SK-N-SH (cell line): ENCODE data around the gene PPP1R14D. TPM values are rescaled to one million over a fixed set of nuclear protein-coding genes. Genes with fewer than 3 reads are reported as not detected.
A peak's percentile ranks its signal among the peaks of the same experiment; 100 is the strongest.

Source experiments
- CTCF ChIA-PET: fragments of 300-600, 350-600 bp; formaldehyde crosslinking; extraction: SDS; loops from one replicate; lab custom pipeline; 2021; lab: Yijun Ruan, JAX
- POLR2A ChIA-PET: fragments of 350-600 bp; sonication (Branson Sonifier 250); formaldehyde crosslinking; extraction: SDS; loops from one replicate; lab custom pipeline; 2020; ENCODE audit warnings: antibody characterized with exemption, inconsistent platforms; lab: Yijun Ruan, JAX
- DNase-seq: peaks from one replicate; pipeline ENCODE4 v3.0.0; 2012
- H2AFZ ChIP-seq: fragments of 200-600 bp; sonication (generic); 2 replicates; pipeline ENCODE4 v1.8.1; 2016; ENCODE audit warnings: antibody characterized with exemption, mild to moderate bottlenecking, low read depth
- H3F3A ChIP-seq: fragments of 200-600 bp; sonication (generic); replicated peaks from 2 replicates; pipeline ENCODE3; 2016; ENCODE audit warnings: antibody characterized with exemption, mild to moderate bottlenecking; ENCODE audit not compliant: insufficient read depth
- H3K27ac ChIP-seq, 2 experiments: fragments of 200-500 bp in 1 of 2; fragments of 200-600 bp in 1 of 2; sonication (Bioruptor generic) in 1 of 2; sonication (generic), shearing (Covaris generic) in 1 of 2; 2 replicates each; pipeline versions ENCODE4 v1.5.1 to v1.6.1; 2014 to 2016; ENCODE audit warnings: low read depth in 2 of 2, inconsistent platforms in 1 of 2, low read length in 1 of 2, mild to moderate bottlenecking in 1 of 2, mixed read lengths in 1 of 2
- H3K27me3 ChIP-seq: fragments of 200-600 bp; sonication (generic), shearing (Covaris generic); 2 replicates; pipeline ENCODE4 v1.6.1; 2016; ENCODE audit warnings: mixed run types; ENCODE audit not compliant: insufficient read depth
- H3K36me3 ChIP-seq, 2 experiments: fragments of 200-500 bp in 1 of 2; fragments of 200-600 bp in 1 of 2; sonication (Bioruptor generic) in 1 of 2; sonication (generic) in 1 of 2; replicated peaks in 1 of 2; 2 replicates each; pipeline versions ENCODE3 to v1.5.1; 2014 to 2016; ENCODE audit warnings: low read length in 1 of 2, mild to moderate bottlenecking in 1 of 2; ENCODE audit not compliant: insufficient read depth in 2 of 2, control insufficient read depth in 1 of 2
- H3K4me1 ChIP-seq, 2 experiments: fragments of 200-500 bp in 1 of 2; fragments of 200-600 bp in 1 of 2; sonication (Bioruptor generic) in 1 of 2; sonication (generic), shearing (Covaris generic) in 1 of 2; 2 replicates each; pipeline versions ENCODE4 v1.5.1 to v1.6.1; 2014 to 2016; ENCODE audit warnings: low read depth in 1 of 2, low read length in 1 of 2, mixed run types in 1 of 2; ENCODE audit not compliant: insufficient read depth in 2 of 2, control insufficient read depth in 1 of 2
- H3K4me2 ChIP-seq: fragments of 200-600 bp; sonication (generic), shearing (Covaris generic); 2 replicates; pipeline ENCODE4 v1.6.1; 2017; ENCODE audit warnings: mixed run types
- H3K4me3 ChIP-seq, 2 experiments: fragments of 200-500 bp in 1 of 2; fragments of 200-600 bp in 1 of 2; sonication (Bioruptor generic) in 1 of 2; sonication (generic), shearing (Covaris generic) in 1 of 2; 2 replicates each; pipeline versions ENCODE4 v1.5.1 to v1.8.1; 2014 to 2016; ENCODE audit warnings: low read depth in 2 of 2, inconsistent platforms in 1 of 2, low read length in 1 of 2, mild to moderate bottlenecking in 1 of 2, mixed read lengths in 1 of 2, moderate library complexity in 1 of 2
- H3K79me2 ChIP-seq: fragments of 200-600 bp; sonication (generic); 2 replicates; pipeline ENCODE4 v1.8.1; 2017; ENCODE audit warnings: mild to moderate bottlenecking; ENCODE audit not compliant: insufficient read depth
- H3K9ac ChIP-seq: fragments of 200-600 bp; sonication (generic); 2 replicates; pipeline ENCODE4 v1.6.1; 2017; ENCODE audit warnings: mixed run types
- H3K9me2 ChIP-seq: fragments of 200-600 bp; sonication (generic); 2 replicates; pipeline ENCODE4 v1.6.1; 2017; ENCODE audit warnings: mixed run types
- H3K9me3 ChIP-seq: fragments of 200-600 bp; sonication (generic); 2 replicates; pipeline ENCODE4 v1.6.1; 2017; ENCODE audit warnings: mixed run types, mild to moderate bottlenecking, moderate library complexity
- H4K20me1 ChIP-seq: fragments of 200-600 bp; sonication (generic); 2 replicates; pipeline ENCODE4 v1.6.1; 2017; ENCODE audit warnings: mild to moderate bottlenecking, mixed run types; ENCODE audit not compliant: insufficient read depth
- CHD2 ChIP-seq: fragments of 150-350 bp; IDR thresholded peaks from 2 replicates; pipeline ENCODE4 v1.6.1; 2018; ENCODE audit warnings: low read length; ENCODE audit not compliant: partially characterized antibody
- ELF1 ChIP-seq: IDR thresholded peaks from 2 replicates; pipeline ENCODE4 v1.4.0; 2012
- GABPA ChIP-seq: IDR thresholded peaks from 2 replicates; pipeline ENCODE4 v1.4.0; 2012; ENCODE audit warnings: low read depth, mild to moderate bottlenecking
- GATA2 ChIP-seq: sonication (generic); formaldehyde crosslinking; IDR thresholded peaks from 2 replicates; pipeline ENCODE4 v1.5.0; 2020; ENCODE audit warnings: mild to moderate bottlenecking, missing genetic modification reagents
- MXI1 ChIP-seq: IDR thresholded peaks from 2 replicates; pipeline ENCODE4 v1.6.1; 2012; ENCODE audit warnings: mild to moderate bottlenecking, low read depth, low read length, improper control_type of control experiment
- NFIC ChIP-seq: IDR thresholded peaks from 2 replicates; pipeline ENCODE4 v1.4.0; 2012; ENCODE audit warnings: borderline replicate concordance
- NRF1 ChIP-seq: IDR thresholded peaks from 2 replicates; pipeline ENCODE4 v1.6.1; 2012; ENCODE audit warnings: low read depth, mild to moderate bottlenecking, low read length
- POLR2AphosphoS5 ChIP-seq: IDR thresholded peaks from 2 replicates; pipeline ENCODE4 v1.6.1; 2012; ENCODE audit warnings: low read depth, low read length
- RAD21 ChIP-seq: IDR thresholded peaks from 2 replicates; pipeline ENCODE4 v1.6.1; 2012; ENCODE audit warnings: mild to moderate bottlenecking, low read length
- RCOR1 ChIP-seq: fragments of 150-350 bp; IDR thresholded peaks from 2 replicates; pipeline ENCODE4 v1.6.1; 2017; ENCODE audit warnings: antibody characterized with exemption, low read length
- RFX5 ChIP-seq: IDR thresholded peaks from 2 replicates; pipeline ENCODE4 v1.6.1; 2012; ENCODE audit warnings: mild to moderate bottlenecking, improper control_type of control experiment, low read length
- SMC3 ChIP-seq: IDR thresholded peaks from 2 replicates; pipeline ENCODE4 v1.6.1; 2012; ENCODE audit warnings: low read depth, low read length, improper control_type of control experiment
- TAF1 ChIP-seq: IDR thresholded peaks from 2 replicates; pipeline ENCODE4 v1.6.1; 2012; ENCODE audit warnings: low read depth, mild to moderate bottlenecking, low read length, moderate library complexity, borderline replicate concordance
- TEAD4 ChIP-seq: IDR thresholded peaks from 2 replicates; pipeline ENCODE4 v1.4.0; 2012; ENCODE audit warnings: mild to moderate bottlenecking, borderline replicate concordance; ENCODE audit not compliant: insufficient read depth
- YY1 ChIP-seq: IDR thresholded peaks from 2 replicates; pipeline ENCODE4 v1.4.0; 2012; ENCODE audit warnings: low read depth, mild to moderate bottlenecking
- WGBS: methylation state at CpG from one replicate; pipeline ENCODE4 v1.1.6; 2017; ENCODE audit warnings: low lambda C conversion rate; 5-methylcytosine and 5-hydroxymethylcytosine counted together
- polyA plus RNA-seq, 3 experiments: library from polyadenylated mRNA; depleted of rRNA; stranded (reverse); fragments of >200 nt; gene quantifications; 2 replicates each; pipeline ENCODE4 v1.2.3, GENCODE V29; 2012
- TF ChIP-seq, protein P1 (sequence below): fragments of 200-600 bp; sonication (generic); IDR thresholded peaks from 2 replicates; pipeline ENCODE4 v1.6.1; 2017; ENCODE audit warnings: antibody characterized with exemption, mild to moderate bottlenecking, moderate library complexity
- TF ChIP-seq, protein P2 (sequence below): fragments of 150-350 bp; IDR thresholded peaks from 2 replicates; pipeline ENCODE4 v1.6.1; 2017; ENCODE audit warnings: antibody characterized with exemption, low read length, low read depth, borderline replicate concordance
- TF ChIP-seq, protein P3 (sequence below): fragments of 150-350 bp; IDR thresholded peaks from 2 replicates; pipeline ENCODE4 v1.6.1; 2016; ENCODE audit warnings: mild to moderate bottlenecking, low read depth, low read length

The PPP1R14D gene
- polyA plus RNA-seq, 1 of the 3 experiments (the other 2 are of a cell fraction): not detected

DNA sequence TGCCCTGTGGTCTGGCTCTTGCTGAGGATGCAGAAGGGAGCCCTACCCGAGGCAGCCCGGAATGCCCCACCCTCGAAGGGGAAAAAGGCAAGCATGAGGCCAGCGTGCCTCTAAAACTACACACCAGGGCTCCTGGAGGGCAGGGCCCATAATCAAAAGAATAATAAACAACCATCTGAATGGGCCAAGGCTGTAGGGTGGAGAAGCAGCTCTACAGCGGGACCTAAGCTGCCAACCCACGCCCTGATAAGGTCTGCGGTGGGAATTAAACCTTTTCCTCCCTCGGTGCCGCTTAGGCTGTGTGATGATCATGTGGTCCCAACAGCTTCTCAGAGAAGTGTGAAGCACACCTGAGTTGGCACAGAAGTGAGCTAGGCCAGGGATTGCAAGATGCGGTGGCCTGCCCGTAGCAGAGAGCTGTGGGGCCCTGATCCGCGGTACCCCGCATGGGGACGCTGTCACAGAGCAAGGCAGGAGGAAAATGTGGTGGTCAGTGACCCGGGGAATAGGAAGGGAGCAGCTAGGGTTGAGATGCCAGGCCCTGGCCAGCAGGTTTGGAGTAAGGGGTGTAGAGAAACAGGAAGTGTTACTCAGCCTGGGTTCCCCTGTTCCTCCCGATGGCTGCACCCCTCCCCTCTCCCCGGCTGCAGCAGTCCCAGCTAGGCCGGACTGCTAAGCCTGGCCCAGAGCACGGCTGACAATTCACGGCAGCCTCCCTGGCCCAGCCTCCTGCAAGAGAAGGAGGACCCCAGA, 59.8 kb downstream of the PPP1R14D start:
- peaks cover 12% of the 10 kb centered on the region for H3F3A ChIP-seq
- no peaks in the 10 kb centered on the region for H3K27me3 ChIP-seq
- H3K27ac ChIP-seq: peak overlapping the region in 1 of 2 experiments; percentile 83; a peak in 2 of 4 replicates
- no peak for DNase-seq
- CTCF ChIA-PET: interaction anchor here (0.6 to 31.8 kb wide), 4 partner anchors 9 to 90 kb away, joined by 3 to 555 read pairs (median 61); partner anchors contain the start of gene RMDN3
- 96% methylated on average over 16 of the region's 21 CpGs for WGBS
- H3K9me2 ChIP-seq: no peaks in the 10 kb centered on the region
- H4K20me1 ChIP-seq: no peaks in the 10 kb centered on the region
- H2AFZ ChIP-seq: no peak overlapping the region
- peaks cover 36 to 73% of the 10 kb centered on the region in 2 experiments; a peak in 3 of 4 replicates for H3K4me1 ChIP-seq
- no peak overlapping the region for H3K4me3 ChIP-seq
- POLR2A ChIA-PET: interaction anchor here (1.1 kb wide), 1 partner anchor 12 kb away, joined by 3 read pairs; no protein-coding TSS in a partner anchor
- H3K4me2 ChIP-seq: peak overlapping the region; percentile 59; the same call in 1 of the 2 replicates
- no peak overlapping the region for H3K9ac ChIP-seq
- no peaks in the 10 kb centered on the region for H3K9me3 ChIP-seq
- H3K79me2 ChIP-seq: no peaks in the 10 kb centered on the region
- TF ChIP-seq RAD21 (no peak), GATA2 (CRISPR knock-in tag) (no peak), YY1 (no peak), MXI1 (no peak), TAF1 (no peak), NFIC (no peak), SMC3 (no peak), NRF1 (no peak), RCOR1 (no peak)
- TF ChIP-seq, protein P1, sequence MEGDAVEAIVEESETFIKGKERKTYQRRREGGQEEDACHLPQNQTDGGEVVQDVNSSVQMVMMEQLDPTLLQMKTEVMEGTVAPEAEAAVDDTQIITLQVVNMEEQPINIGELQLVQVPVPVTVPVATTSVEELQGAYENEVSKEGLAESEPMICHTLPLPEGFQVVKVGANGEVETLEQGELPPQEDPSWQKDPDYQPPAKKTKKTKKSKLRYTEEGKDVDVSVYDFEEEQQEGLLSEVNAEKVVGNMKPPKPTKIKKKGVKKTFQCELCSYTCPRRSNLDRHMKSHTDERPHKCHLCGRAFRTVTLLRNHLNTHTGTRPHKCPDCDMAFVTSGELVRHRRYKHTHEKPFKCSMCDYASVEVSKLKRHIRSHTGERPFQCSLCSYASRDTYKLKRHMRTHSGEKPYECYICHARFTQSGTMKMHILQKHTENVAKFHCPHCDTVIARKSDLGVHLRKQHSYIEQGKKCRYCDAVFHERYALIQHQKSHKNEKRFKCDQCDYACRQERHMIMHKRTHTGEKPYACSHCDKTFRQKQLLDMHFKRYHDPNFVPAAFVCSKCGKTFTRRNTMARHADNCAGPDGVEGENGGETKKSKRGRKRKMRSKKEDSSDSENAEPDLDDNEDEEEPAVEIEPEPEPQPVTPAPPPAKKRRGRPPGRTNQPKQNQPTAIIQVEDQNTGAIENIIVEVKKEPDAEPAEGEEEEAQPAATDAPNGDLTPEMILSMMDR: no peak
- TF ChIP-seq, protein P2, sequence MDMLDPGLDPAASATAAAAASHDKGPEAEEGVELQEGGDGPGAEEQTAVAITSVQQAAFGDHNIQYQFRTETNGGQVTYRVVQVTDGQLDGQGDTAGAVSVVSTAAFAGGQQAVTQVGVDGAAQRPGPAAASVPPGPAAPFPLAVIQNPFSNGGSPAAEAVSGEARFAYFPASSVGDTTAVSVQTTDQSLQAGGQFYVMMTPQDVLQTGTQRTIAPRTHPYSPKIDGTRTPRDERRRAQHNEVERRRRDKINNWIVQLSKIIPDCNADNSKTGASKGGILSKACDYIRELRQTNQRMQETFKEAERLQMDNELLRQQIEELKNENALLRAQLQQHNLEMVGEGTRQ: no peak
- H3K36me3 ChIP-seq: peaks cover 0 to 17% of the 10 kb centered on the region in 2 experiments

DNA sequence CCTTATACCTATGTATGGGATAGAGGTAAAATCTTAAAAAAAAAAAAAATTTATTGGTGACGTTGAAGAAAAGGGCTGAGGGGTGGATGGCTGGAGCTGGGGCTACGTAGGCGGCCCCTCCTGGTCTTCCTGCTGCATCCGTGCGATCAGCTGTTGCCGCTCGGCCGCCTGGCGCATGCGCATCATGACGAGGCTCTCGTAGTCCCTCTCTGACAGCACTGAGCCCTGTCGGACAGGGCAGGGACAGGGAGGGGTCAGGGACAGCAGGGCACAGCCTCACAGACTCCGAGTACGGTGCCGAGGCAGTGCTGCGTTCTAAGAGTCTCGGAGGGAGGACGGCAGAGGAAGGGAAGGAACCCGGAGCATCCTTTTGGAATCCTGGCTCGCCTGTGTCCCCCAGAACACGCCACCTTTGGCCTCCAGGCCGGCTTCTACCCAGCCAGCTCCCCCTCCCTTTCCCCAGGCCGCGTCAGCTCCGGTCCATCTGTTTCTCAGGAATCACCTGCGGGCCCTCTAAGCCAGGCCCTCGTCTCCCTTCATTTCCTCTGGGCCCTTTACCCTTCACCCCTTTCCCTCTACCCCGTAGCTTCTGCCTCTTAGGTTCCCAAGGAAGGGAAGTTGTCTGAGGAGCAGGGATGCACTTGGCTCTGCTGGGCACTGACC, 60.5 kb downstream of the PPP1R14D start:
- CTCF ChIA-PET: interaction anchor here (0.6 to 31.8 kb wide), 4 partner anchors 15 to 91 kb away, joined by 3 to 555 read pairs (median 60); partner anchors contain the start of gene RMDN3
- 94% methylated on average over 28 of the region's 29 CpGs for WGBS
- no peak for TF ChIP-seq POLR2AphosphoS5
- TF ChIP-seq, protein P2: no peak
- TF ChIP-seq ELF1: no peak
- TF ChIP-seq SMC3: no peak
- TF ChIP-seq, protein P1: no peak
- TF ChIP-seq RFX5: no peak
- no peak for TF ChIP-seq RAD21
- no peak for TF ChIP-seq GABPA
- TF ChIP-seq TEAD4: no peak
- TF ChIP-seq CHD2: no peak
- TF ChIP-seq, protein P3, sequence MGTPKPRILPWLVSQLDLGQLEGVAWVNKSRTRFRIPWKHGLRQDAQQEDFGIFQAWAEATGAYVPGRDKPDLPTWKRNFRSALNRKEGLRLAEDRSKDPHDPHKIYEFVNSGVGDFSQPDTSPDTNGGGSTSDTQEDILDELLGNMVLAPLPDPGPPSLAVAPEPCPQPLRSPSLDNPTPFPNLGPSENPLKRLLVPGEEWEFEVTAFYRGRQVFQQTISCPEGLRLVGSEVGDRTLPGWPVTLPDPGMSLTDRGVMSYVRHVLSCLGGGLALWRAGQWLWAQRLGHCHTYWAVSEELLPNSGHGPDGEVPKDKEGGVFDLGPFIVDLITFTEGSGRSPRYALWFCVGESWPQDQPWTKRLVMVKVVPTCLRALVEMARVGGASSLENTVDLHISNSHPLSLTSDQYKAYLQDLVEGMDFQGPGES: no peak

More for the DNA sequence above, 60.5 kb downstream of the PPP1R14D start:
- POLR2A ChIA-PET: interaction anchor here (0.6 to 1.6 kb wide), 2 partner anchors 11 to 47 kb away, joined by 3 read pairs; no protein-coding TSS in a partner anchor
- DNase-seq: no peak
- H3K9me3 ChIP-seq: no peaks in the 10 kb centered on the region
- H3K4me1 ChIP-seq: peaks cover 41 to 81% of the 10 kb centered on the region in 2 experiments; a peak in 3 of 4 replicates
- H3K36me3 ChIP-seq: peaks cover 0 to 11% of the 10 kb centered on the region in 2 experiments
- no peaks in the 10 kb centered on the region for H3K27me3 ChIP-seq
- no peaks in the 10 kb centered on the region for H3K79me2 ChIP-seq
- no peaks in the 10 kb centered on the region for H4K20me1 ChIP-seq
- H3K4me2 ChIP-seq: no peak overlapping the region
- no peaks in the 10 kb centered on the region for H3K9me2 ChIP-seq
- H3K27ac ChIP-seq: no peak overlapping the region; a peak in 2 of 4 replicates
- no peak overlapping the region for H3K4me3 ChIP-seq
- H3F3A ChIP-seq: peaks cover 12% of the 10 kb centered on the region
- H3K9ac ChIP-seq: no peak overlapping the region
- no peak overlapping the region for H2AFZ ChIP-seq
